H9 (cell line): ENCODE results near the gene CMTM5. TPM values are rescaled to one million over a fixed set of nuclear protein-coding genes. Genes with fewer than 3 reads are reported as not detected.

Source experiments
- DNase-seq: peaks from one replicate; pipeline ENCODE4 v3.0.0-alpha.2; 2017
- H2AFZ ChIP-seq: one replicate; pipeline ENCODE4 v1.6.1; 2013; ENCODE audit warnings: mild to moderate bottlenecking, low read length, control low read depth, moderate library complexity
- H2AK5ac ChIP-seq: 2 replicates; pipeline ENCODE4 v1.6.1; 2013; ENCODE audit warnings: low read length, control low read depth, mixed read lengths; ENCODE audit not compliant: insufficient read length
- H2BK120ac ChIP-seq: one replicate; pipeline ENCODE4 v1.6.1; 2013; ENCODE audit warnings: low read depth, mild to moderate bottlenecking, low read length, control low read depth, inconsistent platforms; ENCODE audit not compliant: poor library complexity, severe bottlenecking
- H2BK12ac ChIP-seq: 2 replicates; pipeline ENCODE4 v1.6.1; 2013; ENCODE audit warnings: low read length, control low read depth, mixed read lengths, low read depth; ENCODE audit not compliant: insufficient read length
- H2BK15ac ChIP-seq: 2 replicates; pipeline ENCODE4 v1.6.1; 2013; ENCODE audit warnings: low read depth, low read length, control low read depth
- H2BK20ac ChIP-seq: one replicate; pipeline ENCODE4 v1.6.1; 2013; ENCODE audit warnings: low read depth, mild to moderate bottlenecking, low read length, control low read depth, inconsistent platforms; ENCODE audit not compliant: poor library complexity, severe bottlenecking
- H2BK5ac ChIP-seq: 2 replicates; pipeline ENCODE4 v1.6.1; 2013; ENCODE audit warnings: low read length, control low read depth, mixed read lengths; ENCODE audit not compliant: insufficient read length
- H3K14ac ChIP-seq: 2 replicates; pipeline ENCODE4 v1.6.1; 2013; ENCODE audit warnings: low read length, control low read depth; ENCODE audit not compliant: insufficient read depth
- H3K18ac ChIP-seq: 2 replicates; pipeline ENCODE4 v1.6.1; 2013; ENCODE audit warnings: low read depth, mild to moderate bottlenecking, mixed read lengths, low read length, control low read depth; ENCODE audit not compliant: insufficient read length
- H3K23ac ChIP-seq: 2 replicates; pipeline ENCODE4 v1.6.1; 2013; ENCODE audit warnings: low read length, control low read depth, mixed read lengths, low read depth; ENCODE audit not compliant: insufficient read length
- H3K23me2 ChIP-seq: 2 replicates; pipeline ENCODE4 v1.6.1; 2013; ENCODE audit warnings: low read depth, mild to moderate bottlenecking, mixed read lengths, low read length, control low read depth; ENCODE audit not compliant: insufficient read length, poor library complexity, severe bottlenecking
- H3K27ac ChIP-seq: 2 replicates; pipeline ENCODE4 v1.5.1; 2013; ENCODE audit warnings: low read length, control low read depth, mixed read lengths, low read depth; ENCODE audit not compliant: insufficient read length
- H3K27me3 ChIP-seq: 2 replicates; pipeline ENCODE4 v1.6.1; 2013; ENCODE audit warnings: low read length, control low read depth, inconsistent platforms; ENCODE audit not compliant: insufficient read depth
- H3K4ac ChIP-seq: 2 replicates; pipeline ENCODE4 v1.6.1; 2013; ENCODE audit warnings: low read depth, mild to moderate bottlenecking, control low read depth, inconsistent platforms, low read length, moderate library complexity
- H3K4me1 ChIP-seq: 2 replicates; pipeline ENCODE4 v1.6.1; 2013; ENCODE audit warnings: low read length, control low read depth, inconsistent platforms; ENCODE audit not compliant: insufficient read depth
- H3K4me2 ChIP-seq: 2 replicates; pipeline ENCODE4 v1.6.1; 2013; ENCODE audit warnings: low read length, control low read depth, mixed read lengths; ENCODE audit not compliant: insufficient read length, insufficient read depth
- H3K56ac ChIP-seq: 2 replicates; pipeline ENCODE4 v1.6.1; 2013; ENCODE audit warnings: low read depth, mild to moderate bottlenecking, mixed read lengths, low read length, control low read depth; ENCODE audit not compliant: insufficient read length
- H3K79me1 ChIP-seq: 2 replicates; pipeline ENCODE4 v1.6.1; 2013; ENCODE audit warnings: low read depth, mild to moderate bottlenecking, moderate library complexity, low read length, control low read depth, inconsistent platforms; ENCODE audit not compliant: insufficient read depth, poor library complexity, severe bottlenecking
- H3K79me2 ChIP-seq: 2 replicates; pipeline ENCODE4 v1.6.1; 2013; ENCODE audit warnings: low read length, control low read depth, inconsistent platforms; ENCODE audit not compliant: insufficient read depth
- H3K9ac ChIP-seq: 2 replicates; pipeline ENCODE4 v1.6.1; 2013; ENCODE audit warnings: low read length, control low read depth, mixed read lengths; ENCODE audit not compliant: insufficient read length; ENCODE audit errors: extremely low read depth
- H3K9me3 ChIP-seq: one replicate; pipeline ENCODE4 v1.6.1; 2013; ENCODE audit warnings: low read depth, low read length, inconsistent platforms; ENCODE audit not compliant: control insufficient read depth
- H3T11ph ChIP-seq: one replicate; pipeline ENCODE4 v1.6.1; 2013; ENCODE audit warnings: mild to moderate bottlenecking, low read length, control low read depth, inconsistent platforms
- H4K20me1 ChIP-seq: one replicate; pipeline ENCODE4 v1.6.1; 2013; ENCODE audit not compliant: control insufficient read depth, insufficient read length, insufficient read depth
- H4K5ac ChIP-seq: 2 replicates; pipeline ENCODE4 v1.6.1; 2013; ENCODE audit warnings: low read depth, mild to moderate bottlenecking, mixed read lengths, low read length, control low read depth; ENCODE audit not compliant: insufficient read length
- H4K8ac ChIP-seq: replicated peaks from 2 replicates; pipeline ENCODE4 v1.6.1; 2013; ENCODE audit warnings: low read length, control low read depth, mixed read lengths, low read depth; ENCODE audit not compliant: insufficient read length
- H4K91ac ChIP-seq: 2 replicates; pipeline ENCODE4 v1.6.1; 2013; ENCODE audit warnings: low read depth, mild to moderate bottlenecking, moderate library complexity, mixed read lengths, low read length, control low read depth; ENCODE audit not compliant: insufficient read length
- H3K27ac Mint-ChIP-seq, 3 experiments: 2 replicates in 2 of 3; 3 replicates in 1 of 3; pipeline ENCODE4 v1.8.0; 2020 to 2021; ENCODE audit warnings: mixed read lengths in 3 of 3, mild to moderate bottlenecking in 1 of 3, moderate library complexity in 1 of 3
- H3K27me3 Mint-ChIP-seq: 2 replicates; pipeline ENCODE4 v1.8.0; 2021; ENCODE audit warnings: low read depth, mild to moderate bottlenecking, moderate library complexity, mixed read lengths
- H3K36me3 Mint-ChIP-seq, 3 experiments: 2 replicates in 2 of 3; 3 replicates in 1 of 3; pipeline ENCODE4 v1.8.0; 2020 to 2021; ENCODE audit warnings: low read depth in 3 of 3, mixed read lengths in 3 of 3; ENCODE audit not compliant: insufficient read depth in 1 of 3
- H3K4me1 Mint-ChIP-seq, 2 experiments: 2 replicates each; pipeline ENCODE4 v1.8.0; 2020; ENCODE audit warnings: mixed read lengths in 2 of 2
- H3K4me3 Mint-ChIP-seq, 2 experiments: 2 replicates in 1 of 2; 3 replicates in 1 of 2; pipeline ENCODE4 v1.8.0; 2020 to 2021; ENCODE audit warnings: mild to moderate bottlenecking in 2 of 2, mixed read lengths in 2 of 2, moderate library complexity in 1 of 2
- H3K9me3 Mint-ChIP-seq, 2 experiments: 2 replicates in 1 of 2; 3 replicates in 1 of 2; pipeline ENCODE4 v1.8.0; 2020; ENCODE audit warnings: mild to moderate bottlenecking in 2 of 2, mixed read lengths in 2 of 2, moderate library complexity in 1 of 2
- WGBS: extraction: QIAGEN DNeasy Blood & Tissue Kit; methylation state at CpG from one replicate; pipeline ENCODE4 v1.1.7; 2013; ENCODE audit warnings: missing lambda C conversion rate, low lambda C conversion rate, mixed read lengths; ENCODE audit not compliant: insufficient read length; ENCODE audit errors: extremely low coverage; 5-methylcytosine and 5-hydroxymethylcytosine counted together
- total RNA-seq: library from RNA; stranded (reverse); gene quantifications from 2 replicates; pipeline ENCODE4 v1.2.1, GENCODE V29; 2021
- TF ChIP-seq, protein P1 (sequence below): fragments of 200-600 bp; sonication (generic); conservative IDR thresholded peaks from 3 replicates; pipeline ENCODE4 v1.8.0; 2021; ENCODE audit warnings: antibody characterized with exemption, mild to moderate bottlenecking

CMTM5 gene
- total RNA-seq, 1 experiment from 2014 or later, result not detected

DNA sequence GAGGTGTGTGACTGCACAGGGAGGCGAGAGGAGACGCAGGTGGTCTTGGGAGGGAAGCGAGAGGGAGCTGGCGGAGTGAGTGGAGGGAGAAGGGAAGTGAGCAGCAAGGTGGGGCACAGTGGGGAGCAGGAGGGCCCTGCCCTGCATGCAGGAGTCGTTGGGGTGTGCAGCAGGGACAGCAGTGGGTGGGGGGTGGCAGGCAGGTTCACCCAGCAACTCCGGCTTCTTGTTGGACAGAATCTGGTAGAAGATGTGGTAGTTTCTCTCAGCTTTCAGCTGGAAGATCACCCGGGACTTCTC is 26.2 kb downstream of the CMTM5 start:
- no peak overlapping the region; a peak in 1 of 7 replicates for H3K27ac Mint-ChIP-seq
- Histone ChIP-seq H2BK120ac (no peak overlapping the region), H2BK15ac (no peak overlapping the region), H3K9ac (no peak overlapping the region), H3K79me1 (no peaks in the 10 kb centered on the region), H4K20me1 (no peaks in the 10 kb centered on the region), H3K14ac (no peak overlapping the region; the same call in 1 of the 2 replicates), H3K18ac (no peak overlapping the region), H2BK5ac (no peak overlapping the region), H4K91ac (no peak overlapping the region), H3K79me2 (no peaks in the 10 kb centered on the region), H3K23me2 (no peaks in the 10 kb centered on the region), H2BK20ac (no peak overlapping the region), H3K4me2 (no peak overlapping the region), H3K27me3 (no peaks in the 10 kb centered on the region), H3K9me3 (no peaks in the 10 kb centered on the region), H3T11ph (no peak overlapping the region), H3K23ac (no peak overlapping the region), H3K4me1 (no peaks in the 10 kb centered on the region), H3K56ac (no peak overlapping the region), H2AK5ac (no peak overlapping the region), H2AFZ (no peak overlapping the region), H3K4ac (no peak overlapping the region), H2BK12ac (no peak overlapping the region), H4K8ac (no peak overlapping the region), H4K5ac (no peak overlapping the region), H3K27ac (no peak overlapping the region)
- H3K9me3 Mint-ChIP-seq, result no peaks in the 10 kb centered on the region
- H3K4me3 Mint-ChIP-seq, result no peak overlapping the region; a peak in 1 of 5 replicates
- H3K27me3 Mint-ChIP-seq, result peaks cover 57% of the 10 kb centered on the region
- H3K36me3 Mint-ChIP-seq, result no peaks in the 10 kb centered on the region
- DNase-seq, result no peak
- TF ChIP-seq, protein P1, sequence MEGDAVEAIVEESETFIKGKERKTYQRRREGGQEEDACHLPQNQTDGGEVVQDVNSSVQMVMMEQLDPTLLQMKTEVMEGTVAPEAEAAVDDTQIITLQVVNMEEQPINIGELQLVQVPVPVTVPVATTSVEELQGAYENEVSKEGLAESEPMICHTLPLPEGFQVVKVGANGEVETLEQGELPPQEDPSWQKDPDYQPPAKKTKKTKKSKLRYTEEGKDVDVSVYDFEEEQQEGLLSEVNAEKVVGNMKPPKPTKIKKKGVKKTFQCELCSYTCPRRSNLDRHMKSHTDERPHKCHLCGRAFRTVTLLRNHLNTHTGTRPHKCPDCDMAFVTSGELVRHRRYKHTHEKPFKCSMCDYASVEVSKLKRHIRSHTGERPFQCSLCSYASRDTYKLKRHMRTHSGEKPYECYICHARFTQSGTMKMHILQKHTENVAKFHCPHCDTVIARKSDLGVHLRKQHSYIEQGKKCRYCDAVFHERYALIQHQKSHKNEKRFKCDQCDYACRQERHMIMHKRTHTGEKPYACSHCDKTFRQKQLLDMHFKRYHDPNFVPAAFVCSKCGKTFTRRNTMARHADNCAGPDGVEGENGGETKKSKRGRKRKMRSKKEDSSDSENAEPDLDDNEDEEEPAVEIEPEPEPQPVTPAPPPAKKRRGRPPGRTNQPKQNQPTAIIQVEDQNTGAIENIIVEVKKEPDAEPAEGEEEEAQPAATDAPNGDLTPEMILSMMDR, result no peak
- peaks cover 11 to 15% of the 10 kb centered on the region in 2 experiments for H3K4me1 Mint-ChIP-seq
- no CpG with 5 or more reads among the region's 7 CpGs for WGBS
